HG03520 (cell line): ENCODE measurements around the gene METRNL.

Experiments used
- ATAC-seq: cut with Tn5 transposase; IDR thresholded peaks from one replicate; pipeline ENCODE4 v1.9.1; 2021; ENCODE audit warnings: mild to moderate bottlenecking, moderate library complexity; ENCODE audit not compliant: unreplicated experiment

The METRNL gene

DNA sequence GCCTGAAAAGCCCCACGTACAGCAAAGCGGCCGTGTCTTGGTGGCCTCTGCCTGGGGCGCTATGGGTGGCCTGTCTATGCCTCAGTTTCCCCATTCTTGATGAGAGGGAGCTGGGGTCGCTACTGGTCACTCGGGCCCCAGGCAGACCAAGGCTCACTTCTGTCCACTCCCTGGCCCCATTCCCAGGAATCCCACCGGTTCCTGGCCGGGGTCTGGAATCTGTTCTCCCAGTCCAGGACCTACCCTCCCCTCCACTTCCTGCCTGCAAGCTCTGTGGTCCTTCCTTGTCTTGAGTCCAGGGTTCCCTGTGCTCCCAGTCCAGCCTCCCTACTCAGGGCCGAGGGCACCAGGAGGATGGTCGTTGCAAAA, 24.5 kb downstream of the METRNL start:
- no peak for ATAC-seq

DNA sequence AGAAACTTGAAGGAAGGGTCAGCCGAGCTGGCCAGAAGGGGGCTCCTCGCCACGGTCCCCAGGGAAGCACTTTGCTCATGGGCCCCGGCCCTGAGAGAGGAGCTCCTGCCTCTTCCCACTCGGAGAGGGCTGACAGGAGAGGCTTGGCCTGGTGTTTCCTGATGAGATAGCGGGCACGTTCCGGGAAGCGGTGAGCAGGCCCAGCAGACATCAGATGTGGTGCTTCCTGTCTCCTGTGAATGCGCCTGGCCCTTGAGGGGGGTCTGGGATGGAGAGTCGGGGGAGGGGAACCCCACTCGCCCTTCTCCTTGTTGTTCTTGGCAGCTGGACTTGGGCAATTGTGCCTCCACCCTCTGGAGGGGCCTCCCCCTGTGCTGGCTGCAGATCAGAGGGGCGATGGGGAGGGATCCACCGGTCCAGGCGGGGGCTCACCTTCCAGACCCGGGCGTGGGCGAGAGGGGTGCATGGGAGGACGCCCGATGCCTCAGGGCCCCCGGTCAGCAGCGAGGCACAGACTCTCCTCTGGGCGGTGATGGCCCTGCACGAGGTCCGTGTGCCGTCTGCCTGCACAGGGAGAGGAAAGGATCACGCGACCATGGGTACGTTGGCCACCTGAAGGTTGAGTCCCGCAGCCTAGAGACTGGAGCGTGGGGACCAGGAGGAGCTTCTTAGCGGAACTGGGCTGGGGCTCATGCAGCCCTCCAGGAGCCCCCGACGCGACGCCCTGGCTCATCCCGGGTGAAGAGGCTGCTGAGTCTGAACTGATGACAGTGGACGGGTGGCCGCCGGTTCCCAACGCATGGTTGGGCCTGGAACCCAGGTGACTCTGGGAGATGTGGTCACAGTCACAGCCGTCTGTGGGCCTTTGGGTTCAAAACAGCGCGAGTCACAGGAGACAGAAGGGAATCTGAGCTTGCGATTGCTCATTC, 25.4 kb downstream of the METRNL start:
- ATAC-seq, result no peak

DNA sequence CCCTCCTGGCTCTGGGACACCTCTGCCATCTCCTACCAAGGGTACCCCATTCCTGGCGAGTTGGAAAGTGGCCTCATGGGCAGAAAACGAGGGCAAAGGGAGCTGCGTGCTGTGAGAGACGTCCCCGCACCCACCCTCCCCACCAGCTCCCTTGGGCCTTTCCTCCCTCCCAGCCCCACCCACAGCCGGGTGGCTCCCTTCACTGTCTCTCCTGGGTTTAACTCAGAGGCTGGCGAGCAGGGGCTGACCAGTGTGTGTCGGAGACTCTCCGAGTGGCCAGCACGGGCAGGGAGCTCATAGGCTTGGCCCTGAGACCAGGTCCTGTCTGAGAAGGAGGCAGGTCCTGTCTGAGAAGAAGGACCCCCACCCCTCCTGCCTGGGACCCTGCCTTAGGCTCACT, 26.1 kb downstream of the METRNL start:
- ATAC-seq, result no peak

DNA sequence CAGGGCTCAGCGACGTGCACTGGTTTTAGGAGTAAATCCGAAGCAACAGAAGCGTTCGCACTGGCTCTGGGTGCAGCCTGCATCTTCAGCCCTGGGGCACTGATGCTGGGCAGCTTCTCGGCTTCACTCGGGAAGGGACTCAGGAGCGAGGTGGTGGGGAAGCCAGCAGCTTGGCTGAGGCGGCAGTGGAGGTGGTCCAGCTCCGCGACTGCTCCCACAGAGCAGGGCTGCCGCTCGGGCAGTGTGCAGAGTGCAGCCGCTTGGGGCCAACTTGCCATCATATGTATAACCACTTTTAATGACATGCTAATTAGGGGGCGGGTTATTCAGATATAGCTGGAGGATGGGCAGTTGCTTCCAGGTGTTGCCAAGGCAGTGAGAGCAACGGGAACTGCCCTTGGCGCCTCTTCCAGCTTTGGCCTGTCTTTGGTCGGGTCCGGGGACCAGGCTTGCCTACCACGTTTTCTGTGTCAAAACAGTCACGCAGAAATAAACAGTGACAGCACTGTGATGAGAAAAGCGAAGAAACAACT, 26.7 kb downstream of the METRNL start:
- ATAC-seq, result no peak

DNA sequence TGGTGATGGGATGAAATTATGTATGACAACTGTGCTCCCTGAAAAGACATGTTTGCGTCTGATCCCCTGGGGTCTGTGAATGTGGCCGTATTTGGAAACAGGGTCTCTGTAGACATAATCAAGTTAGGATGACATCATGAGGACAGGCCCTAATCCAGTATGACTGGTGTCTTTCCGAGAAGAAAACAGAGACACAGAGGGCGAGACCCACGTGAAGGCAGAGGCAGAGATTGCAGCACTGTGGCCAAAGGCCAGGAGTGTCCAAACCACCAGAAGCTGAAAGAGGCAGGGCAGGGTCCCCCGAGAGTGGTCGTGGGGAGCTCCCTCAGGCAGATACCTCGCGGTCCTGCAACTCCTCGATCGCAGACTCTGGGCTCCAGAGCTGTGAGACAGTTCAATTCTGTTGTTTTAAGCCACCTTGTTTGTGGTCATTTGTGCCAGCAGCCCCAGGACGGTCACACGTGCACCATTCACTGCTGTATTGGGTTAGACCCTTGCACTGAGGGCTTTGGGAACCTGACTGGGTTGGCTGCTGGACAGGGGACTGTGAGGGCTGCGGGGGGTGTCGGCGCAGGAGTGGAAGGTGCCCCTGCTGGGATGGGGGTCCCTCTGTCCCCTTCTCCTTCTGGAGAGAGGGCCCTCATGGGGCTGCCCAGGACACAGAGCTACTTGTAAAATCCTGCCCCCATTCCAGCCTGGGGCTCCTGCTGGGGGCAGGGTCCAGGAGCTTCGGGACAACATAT, 27.7 kb downstream of the METRNL start:
- ATAC-seq, result no peak

DNA sequence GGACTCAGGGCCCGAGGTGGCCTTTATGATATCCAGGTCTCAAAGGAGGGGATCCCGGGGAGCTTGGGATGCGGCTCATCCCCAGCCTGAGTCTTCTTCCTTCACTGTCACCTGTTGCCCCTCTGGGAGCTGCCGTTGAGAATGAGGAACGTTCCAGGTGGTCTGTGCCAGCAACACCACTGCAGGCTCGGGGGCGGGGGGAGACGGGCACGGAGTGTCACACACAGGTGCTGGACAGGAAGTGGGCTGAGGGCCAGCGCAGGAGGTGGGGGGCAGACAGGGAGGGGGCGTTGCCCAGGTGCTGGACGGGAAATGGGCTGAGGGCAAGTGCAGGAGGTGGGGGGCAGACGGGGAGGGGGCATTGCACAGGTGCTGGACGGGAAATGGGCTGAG, 28.2 kb downstream of the METRNL start:
- no peak for ATAC-seq

DNA sequence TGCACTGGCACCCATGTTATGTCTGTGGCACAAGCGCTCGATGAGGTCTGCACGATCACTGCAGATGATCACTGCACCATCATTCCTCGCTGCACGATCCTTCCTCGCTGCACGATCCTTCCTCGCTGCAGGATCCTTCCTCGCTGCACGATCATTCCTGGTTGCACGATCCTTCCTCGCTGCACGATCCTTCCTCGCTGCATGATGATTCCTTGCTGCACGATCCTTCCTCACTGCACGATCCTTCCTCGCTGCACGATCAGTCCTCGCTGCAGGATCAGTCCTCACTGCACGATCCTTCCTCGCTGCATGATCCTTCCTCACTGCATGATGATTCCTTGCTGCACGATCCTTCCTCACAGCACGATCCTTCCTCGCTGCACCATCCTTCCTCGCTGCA, 29.3 kb downstream of the METRNL start:
- ATAC-seq, result no peak

DNA sequence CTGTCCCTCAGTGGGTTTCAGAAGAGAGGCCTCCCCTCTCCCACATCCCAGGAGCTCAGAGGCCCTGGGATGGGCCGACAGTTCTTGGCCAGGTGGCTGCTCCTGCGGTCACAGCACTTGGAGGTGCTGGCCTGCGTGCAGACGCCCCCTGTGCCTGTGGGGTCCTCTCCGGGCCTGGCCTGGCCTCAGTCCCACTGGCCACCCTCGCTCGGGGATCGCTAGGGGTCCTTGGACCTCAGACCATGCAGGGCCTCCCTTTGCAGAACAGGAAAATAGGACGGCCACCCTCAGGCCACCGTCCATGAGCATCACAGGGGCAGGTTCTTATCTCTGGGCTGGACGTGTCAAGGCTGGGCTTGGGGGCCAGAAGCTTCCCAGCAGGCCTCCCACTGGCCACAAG, 30.0 kb downstream of the METRNL start:
- ATAC-seq, result no peak

DNA sequence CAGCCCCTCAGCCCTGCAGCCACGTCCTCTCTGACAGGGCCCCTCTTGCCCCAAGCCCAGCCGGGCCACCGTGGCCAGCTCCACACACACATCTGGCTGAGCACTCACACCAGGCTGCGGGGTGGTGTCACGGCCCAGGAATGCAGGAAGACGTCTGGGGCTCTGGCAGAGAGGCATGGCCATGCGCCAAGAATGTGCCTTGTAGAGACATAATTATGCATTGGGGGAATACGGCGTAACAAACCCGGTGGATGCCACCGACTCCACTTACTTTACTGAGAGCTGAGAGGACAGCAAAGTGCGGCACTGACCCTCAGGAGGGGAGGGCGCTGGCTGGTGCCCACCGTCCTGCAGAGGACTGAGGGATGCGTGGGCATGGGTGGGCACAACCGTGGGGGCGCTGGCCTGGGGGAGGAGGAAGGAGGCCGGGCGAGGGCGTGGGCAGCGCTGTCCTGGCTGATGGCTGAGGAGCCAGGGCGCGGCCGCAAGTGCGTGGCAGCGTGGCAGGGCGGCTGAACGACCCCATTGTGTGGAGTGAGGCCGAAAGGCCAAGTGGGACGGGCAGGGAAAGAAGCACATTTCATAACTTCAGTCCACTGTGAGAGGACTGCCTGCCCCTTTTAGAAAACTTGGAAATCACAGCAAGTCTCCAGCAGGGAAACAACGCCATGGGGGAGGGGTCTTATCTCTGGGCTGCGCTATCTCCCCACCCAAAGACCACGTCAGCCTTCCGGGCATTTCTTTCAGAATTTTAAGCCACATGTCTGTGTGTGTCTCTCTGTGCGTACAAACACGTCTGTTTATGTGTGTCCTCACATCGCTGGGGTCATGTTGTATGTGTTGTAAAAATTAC, 30.6 kb downstream of the METRNL start:
- ATAC-seq, result no peak

DNA sequence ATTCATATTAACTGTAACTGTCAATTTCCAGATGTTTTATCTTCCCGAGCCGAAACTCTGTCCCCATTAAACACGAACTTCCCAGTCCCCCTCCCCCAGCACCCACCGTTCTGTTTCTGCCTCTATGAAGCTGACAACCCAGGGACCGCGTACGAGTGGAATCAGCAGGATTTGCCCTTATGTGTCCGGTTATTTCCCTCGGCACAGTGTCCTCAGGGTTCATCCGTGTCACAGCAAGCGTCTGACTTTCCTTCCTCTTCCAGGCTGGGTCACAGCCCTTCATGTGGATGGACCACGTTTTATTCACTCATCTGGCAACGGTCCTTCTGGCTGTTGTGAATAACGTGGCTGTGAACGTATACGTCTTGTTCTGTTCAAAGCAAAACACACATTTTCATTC, 31.3 kb downstream of the METRNL start:
- no peak for ATAC-seq

DNA sequence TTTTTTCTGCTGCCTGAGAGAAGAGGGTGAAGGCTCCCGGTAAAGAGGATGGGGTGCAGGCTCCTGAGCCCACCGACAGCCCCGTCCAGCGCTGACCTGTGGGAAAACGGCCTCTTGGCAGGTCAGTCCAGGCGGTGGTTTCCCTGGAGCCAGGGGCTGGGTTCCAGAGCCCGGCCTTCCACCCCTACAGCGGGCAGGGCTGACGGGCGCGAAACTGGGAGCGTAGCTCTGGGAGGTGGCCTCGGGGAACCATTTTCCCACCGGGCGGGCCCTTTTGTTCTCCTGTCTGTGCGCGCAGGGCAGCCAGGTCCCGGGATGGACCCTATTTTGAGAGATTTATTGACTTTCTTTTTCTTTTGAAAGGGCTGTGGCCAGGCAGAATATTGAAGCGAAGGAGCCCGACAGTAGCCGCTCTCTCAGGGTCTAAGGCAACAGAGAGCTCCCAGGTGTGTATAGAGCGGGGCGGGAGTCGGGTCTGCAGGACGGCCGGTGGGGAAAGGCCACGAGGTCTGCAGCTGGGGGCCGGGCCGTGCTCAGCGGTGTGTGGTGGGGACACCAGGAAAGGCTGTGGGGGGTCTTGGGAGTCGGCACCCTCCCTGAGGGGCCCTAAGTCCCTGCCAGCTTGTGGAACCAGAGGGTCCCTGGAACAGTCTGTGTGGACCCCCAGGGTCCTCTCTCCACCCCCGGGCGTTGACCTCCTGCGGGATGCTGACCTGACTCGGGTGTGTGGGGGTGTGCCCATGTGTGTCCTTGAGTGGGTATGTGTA, 32.3 kb downstream of the METRNL start:
- no peak for ATAC-seq

DNA sequence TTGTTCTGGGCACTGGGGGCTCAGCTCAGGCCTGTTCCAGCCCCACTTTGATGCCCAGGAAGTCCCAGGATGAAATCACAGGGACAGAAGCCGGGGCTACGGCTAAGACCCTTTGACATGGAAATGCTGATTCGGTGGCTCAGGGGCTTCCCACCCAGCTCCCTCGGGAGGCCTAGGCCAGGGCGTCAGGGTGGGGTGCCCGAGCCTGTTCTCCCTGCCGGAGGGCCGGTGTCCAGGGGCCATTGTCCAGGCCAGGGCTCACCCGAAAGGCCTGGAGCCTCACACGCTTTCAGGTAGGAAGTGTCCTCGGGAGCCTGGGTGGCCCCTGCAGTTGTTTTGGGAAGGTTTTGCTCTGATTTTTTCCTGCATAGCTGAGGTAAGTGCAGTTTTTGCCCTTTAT, 34.0 kb downstream of the METRNL start:
- no peak for ATAC-seq

DNA sequence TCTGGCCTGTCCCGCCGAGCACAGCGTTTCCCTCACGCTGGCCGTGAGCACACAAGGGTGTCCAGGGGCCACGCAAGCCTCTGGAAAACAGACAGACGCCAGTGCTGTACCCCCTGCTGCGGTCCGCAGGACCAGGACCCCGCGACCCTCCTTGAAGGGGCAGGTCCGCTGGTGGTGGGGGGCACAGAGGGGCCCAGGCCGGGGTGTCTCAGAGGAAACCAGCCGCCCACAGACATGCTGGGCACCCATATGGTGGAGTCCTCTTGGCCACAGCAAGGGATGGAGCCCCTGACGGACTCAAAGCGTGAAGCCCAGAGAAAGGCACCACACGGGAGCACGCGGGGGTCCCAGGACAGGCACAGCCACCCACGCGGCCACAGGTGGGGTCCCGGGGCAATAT, 34.4 kb downstream of the METRNL start:
- no peak for ATAC-seq

DNA sequence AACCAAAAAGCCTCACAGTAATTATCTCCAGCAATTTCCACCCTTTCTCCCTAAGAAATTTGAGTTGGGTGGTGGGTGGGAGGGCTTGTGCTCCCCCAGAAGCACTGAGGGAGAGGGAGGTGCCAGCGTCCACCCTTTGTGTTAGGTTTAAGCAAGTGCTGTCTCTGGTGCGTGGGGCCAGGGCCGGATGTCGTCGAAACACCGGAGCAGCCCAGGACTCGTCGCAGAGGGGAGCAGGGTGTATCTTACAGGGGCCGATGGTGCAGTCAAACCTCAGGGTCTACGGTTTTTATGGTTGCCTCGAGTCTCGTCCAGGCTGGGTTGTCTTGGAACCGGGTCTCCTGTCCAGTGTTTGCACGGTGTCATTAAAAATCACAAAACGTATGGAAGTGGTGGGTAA, 35.3 kb downstream of the METRNL start:
- ATAC-seq, result no peak

DNA sequence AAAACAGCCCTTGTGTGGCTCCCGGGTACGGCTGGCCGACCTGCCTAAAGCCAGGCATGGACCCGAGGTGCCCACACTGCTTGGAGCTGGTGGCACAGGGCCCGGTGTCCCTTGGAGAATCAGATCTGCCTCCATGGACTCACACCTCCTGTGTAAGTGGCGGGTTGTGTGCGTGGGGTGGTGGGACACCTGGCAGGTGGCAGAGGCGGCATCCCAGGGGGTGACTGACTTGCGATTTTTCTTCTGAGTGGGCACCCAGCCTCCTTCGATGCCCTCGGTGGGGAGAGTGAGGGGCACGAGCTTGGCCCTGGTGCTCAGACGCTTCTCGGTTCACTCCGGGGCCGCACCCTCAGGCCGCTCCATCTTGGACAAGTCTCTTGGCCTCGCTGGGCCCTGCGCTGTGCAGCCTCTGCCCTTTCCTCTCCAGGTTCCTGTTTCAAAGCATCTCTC, 35.8 kb downstream of the METRNL start:
- ATAC-seq, result no peak

DNA sequence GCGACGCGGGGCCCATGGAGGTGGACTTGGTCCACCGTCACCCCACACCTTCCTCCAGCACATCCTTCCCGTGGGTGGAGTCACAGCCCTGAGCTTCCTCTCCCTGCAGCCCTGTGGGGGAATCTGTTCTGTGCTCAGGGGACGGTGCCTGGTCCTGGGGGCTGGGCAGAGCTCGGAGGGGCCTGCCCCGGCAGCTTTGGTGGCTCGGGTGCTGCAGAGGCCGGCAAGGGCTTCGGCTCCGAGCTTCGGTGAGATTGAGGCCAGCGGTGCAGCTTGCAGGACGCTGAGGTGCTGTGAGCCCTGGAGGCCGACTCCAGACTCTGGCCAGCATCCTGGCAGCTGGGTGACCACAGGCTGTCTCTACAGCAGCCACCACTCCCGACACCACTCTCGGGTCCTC, 36.4 kb downstream of the METRNL start:
- no peak for ATAC-seq

DNA sequence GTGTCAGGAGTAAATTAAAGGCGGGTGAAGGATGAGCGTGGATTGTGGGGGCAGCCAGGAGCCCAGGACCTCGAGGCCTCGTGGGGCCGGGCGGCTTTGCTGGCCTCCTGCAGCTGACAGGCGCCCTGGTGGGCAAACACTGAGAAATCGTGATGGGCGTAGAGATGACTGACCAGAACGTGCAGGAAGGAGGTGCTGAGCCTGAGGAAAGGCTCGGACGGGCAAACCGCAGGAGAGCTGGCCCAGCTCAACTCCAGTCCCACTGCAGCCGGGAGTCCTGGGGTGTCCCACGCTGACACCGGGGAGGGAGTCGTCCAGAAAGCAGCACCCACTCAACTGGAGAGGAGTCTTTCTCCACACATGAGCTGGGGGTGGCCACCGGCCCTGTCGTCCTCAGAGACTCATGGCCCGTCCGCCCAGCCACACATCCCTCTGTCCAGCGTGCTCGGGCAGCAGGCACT, 36.9 kb downstream of the METRNL start:
- no peak for ATAC-seq

DNA sequence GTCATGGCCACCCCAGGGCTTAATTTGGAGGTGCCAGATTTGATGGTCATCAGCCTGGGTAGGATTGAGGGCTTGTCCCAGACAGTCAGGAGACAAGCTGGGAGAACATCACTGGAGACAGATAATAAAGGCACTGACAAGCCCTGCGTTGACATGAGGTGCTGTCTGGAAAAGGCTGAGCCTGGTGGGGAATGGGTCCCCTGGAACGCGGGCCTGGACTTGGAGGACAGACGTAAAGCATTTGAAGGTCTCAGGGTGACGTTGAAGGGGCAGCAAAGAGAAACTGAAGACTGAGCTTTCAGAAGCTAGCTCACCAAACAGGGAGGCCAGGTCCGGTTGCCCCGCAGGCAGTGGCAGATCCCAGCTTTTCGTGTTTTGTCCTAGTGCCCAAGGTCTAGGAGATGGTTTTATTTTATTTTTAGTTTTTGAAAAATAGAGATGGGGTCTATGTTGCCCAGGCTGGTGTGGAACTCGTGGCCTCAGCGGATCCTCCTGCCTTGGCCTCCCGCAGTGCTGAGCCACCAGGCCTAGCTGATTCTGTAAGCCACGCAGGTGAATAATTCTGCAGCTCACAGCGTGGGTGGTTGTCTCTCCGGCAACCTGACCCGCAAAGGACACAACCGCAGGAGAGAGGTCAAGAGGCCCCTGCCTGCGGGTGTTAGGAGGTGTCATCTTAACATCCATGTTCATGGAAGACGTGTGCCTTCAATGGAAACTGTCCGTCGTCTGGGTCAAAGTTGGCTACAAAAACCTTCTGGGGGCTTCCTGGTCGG, 37.6 kb downstream of the METRNL start:
- no peak for ATAC-seq

DNA sequence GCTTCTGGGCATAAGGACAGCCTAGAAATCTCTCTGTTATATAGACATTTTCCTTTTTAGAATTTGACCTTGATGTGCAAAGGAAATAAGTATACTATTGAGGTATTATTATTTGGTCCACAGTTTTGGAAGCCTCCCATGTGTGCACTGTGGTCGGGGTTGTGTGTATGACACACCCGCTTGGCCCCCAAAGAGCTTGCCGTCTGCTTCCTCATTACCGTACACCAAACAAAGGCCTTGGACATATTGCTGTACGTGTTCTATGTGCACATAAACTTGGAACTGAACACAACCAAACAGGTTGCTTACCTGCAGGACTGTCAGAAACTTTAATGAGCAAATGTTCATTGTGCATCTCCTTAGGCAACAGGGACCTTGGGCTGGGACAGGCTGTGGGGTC, 38.2 kb downstream of the METRNL start:
- no peak for ATAC-seq
